GM12878 (cell line): Measurements from ENCODE around the gene C1QL4. TPM values are rescaled to one million over a fixed set of nuclear protein-coding genes. Genes with fewer than 3 reads are reported as not detected.

Experiments
- ATF3 ChIP-seq: IDR thresholded peaks from 2 replicates; pipeline ENCODE4 v1.6.1; 2011; ENCODE audit warnings: low read depth, mild to moderate bottlenecking, low read length, moderate library complexity, borderline replicate concordance; ENCODE audit errors: extremely low read depth
- ATF7 ChIP-seq: fragments of 450-650 bp; IDR thresholded peaks from 2 replicates; pipeline ENCODE4 v1.6.1; 2016; ENCODE audit warnings: low read depth, mild to moderate bottlenecking
- EED ChIP-seq: sonication (generic); IDR thresholded peaks from 2 replicates; pipeline ENCODE4 v1.6.1; 2016; ENCODE audit warnings: antibody characterized with exemption, low read depth
- HDAC6 ChIP-seq: fragments of 200-600 bp; sonication (generic); IDR thresholded peaks from one replicate; pipeline ENCODE4 v1.8.0; 2017; ENCODE audit warnings: antibody characterized with exemption; ENCODE audit not compliant: unreplicated experiment
- IRF5 ChIP-seq: fragments of 450-650 bp; IDR thresholded peaks from 2 replicates; pipeline ENCODE4 v1.6.1; 2017; ENCODE audit warnings: borderline replicate concordance
- NFYA ChIP-seq: IDR thresholded peaks from 2 replicates; pipeline ENCODE4 v1.6.1; 2011; ENCODE audit warnings: low read depth, mild to moderate bottlenecking, low read length, improper control_type of control experiment, borderline replicate concordance
- NR2C1 ChIP-seq: fragments of 450-650 bp; IDR thresholded peaks from 2 replicates; pipeline ENCODE4 v1.6.1; 2017; ENCODE audit warnings: antibody characterized with exemption, mild to moderate bottlenecking, moderate library complexity
- POU2F2 ChIP-seq: IDR thresholded peaks from 3 replicates; pipeline ENCODE4 v1.6.1; 2011; ENCODE audit warnings: low read depth, mild to moderate bottlenecking, low read length, borderline replicate concordance
- PRDM15 ChIP-seq: fragments of 450-650 bp; formaldehyde crosslinking; IDR thresholded peaks from 2 replicates; pipeline ENCODE4 v1.4.0; 2020; ENCODE audit warnings: mild to moderate bottlenecking, moderate library complexity
- RAD21 ChIP-seq: IDR thresholded peaks from 2 replicates; pipeline ENCODE4 v1.6.1; 2011; ENCODE audit warnings: mild to moderate bottlenecking, low read depth, low read length, moderate library complexity; ENCODE audit not compliant: insufficient read depth
- RELB ChIP-seq: fragments of 450-650 bp; IDR thresholded peaks from 2 replicates; pipeline ENCODE4 v1.6.1; 2017; ENCODE audit warnings: low read depth, mild to moderate bottlenecking, moderate library complexity
- SUPT20H ChIP-seq: IDR thresholded peaks from 2 replicates; pipeline ENCODE4 v1.6.1; 2011; ENCODE audit warnings: low read depth, mild to moderate bottlenecking, low read length, moderate library complexity, borderline replicate concordance; ENCODE audit not compliant: control insufficient read depth
- USF1 ChIP-seq: IDR thresholded peaks from 2 replicates; pipeline ENCODE4 v1.6.1; 2011; ENCODE audit warnings: borderline replicate concordance, low read depth, mild to moderate bottlenecking, moderate library complexity, mixed read lengths, low read length; ENCODE audit not compliant: insufficient read depth; ENCODE audit errors: extremely low read length
- ZNF274 ChIP-seq: IDR thresholded peaks from one replicate; pipeline ENCODE4 v1.8.0; 2011; ENCODE audit not compliant: insufficient read length, insufficient read depth
- ZNF592 ChIP-seq: fragments of 450-650 bp; IDR thresholded peaks from 2 replicates; pipeline ENCODE4 v1.6.1; 2017; ENCODE audit warnings: mild to moderate bottlenecking, moderate library complexity
- polyA plus RNA-seq, 11 experiments: library from polyadenylated mRNA; depleted of rRNA in 4 of 11; unstranded in 6 of 11; stranded (reverse) in 5 of 11; fragments of >200 nt; fragmentation: Nextera tagmentation in 4 of 11; fragmentation: Illumina TruSeq in 1 of 11; extraction: Ambion mirVana in 4 of 11; extraction: Trizol in 1 of 11; gene quantifications; 1 replicate in 1 of 11; 2 replicates in 10 of 11; pipeline versions ENCODE4 v1.2.1 to v1.2.3, GENCODE V29; 2011 to 2016; ENCODE audit warnings: inconsistent platforms in 2 of 11, missing spikeins in 2 of 11, low read depth in 1 of 11
- total RNA-seq, 4 experiments: library from RNA; depleted of rRNA in 3 of 4; stranded (reverse); fragments of >200 nt in 3 of 4; fragmentation: Illumina TruSeq in 1 of 4; extraction: Trizol in 1 of 4; gene quantifications; 2 replicates each; pipeline versions ENCODE4 v1.2.1 to v1.2.3, GENCODE V29; 2013 to 2021

The C1QL4 gene
- total and polyA plus RNA-seq, 10 of the 15 experiments (the other 5 are each of a cell fraction or from before 2014, with no cell fraction given) = 0.05 TPM; not detected in 9

GRCh38 chr12:49322708-49323523, 14.1 kb downstream of the C1QL4 start, which contains the start of gene TROAP (continued):
- no peak for TF ChIP-seq RAD21
- TF ChIP-seq SUPT20H = no peak
- no peak for TF ChIP-seq NR2C1
- peak; percentile 28; the same call in 1 of the 2 replicates for TF ChIP-seq IRF5
- no peak for TF ChIP-seq EED
- 0 out of 3 replicates have a peak, but pooled peaks have one; percentile 27 for TF ChIP-seq POU2F2
- no peak for TF ChIP-seq USF1
- peak; percentile 45 for TF ChIP-seq NFYA
- TF ChIP-seq HDAC6 = no peak
- no peak for TF ChIP-seq PRDM15 (CRISPR knock-in tag)
- peak; percentile 95 for TF ChIP-seq RELB
- no peak for TF ChIP-seq ATF7
- no peak for TF ChIP-seq ATF3
- TF ChIP-seq ZNF274 = no peak
- TF ChIP-seq ZNF592 = no peak
